ENCODE measurements around the gene EIF3K.

EIF3K gene

DNA sequence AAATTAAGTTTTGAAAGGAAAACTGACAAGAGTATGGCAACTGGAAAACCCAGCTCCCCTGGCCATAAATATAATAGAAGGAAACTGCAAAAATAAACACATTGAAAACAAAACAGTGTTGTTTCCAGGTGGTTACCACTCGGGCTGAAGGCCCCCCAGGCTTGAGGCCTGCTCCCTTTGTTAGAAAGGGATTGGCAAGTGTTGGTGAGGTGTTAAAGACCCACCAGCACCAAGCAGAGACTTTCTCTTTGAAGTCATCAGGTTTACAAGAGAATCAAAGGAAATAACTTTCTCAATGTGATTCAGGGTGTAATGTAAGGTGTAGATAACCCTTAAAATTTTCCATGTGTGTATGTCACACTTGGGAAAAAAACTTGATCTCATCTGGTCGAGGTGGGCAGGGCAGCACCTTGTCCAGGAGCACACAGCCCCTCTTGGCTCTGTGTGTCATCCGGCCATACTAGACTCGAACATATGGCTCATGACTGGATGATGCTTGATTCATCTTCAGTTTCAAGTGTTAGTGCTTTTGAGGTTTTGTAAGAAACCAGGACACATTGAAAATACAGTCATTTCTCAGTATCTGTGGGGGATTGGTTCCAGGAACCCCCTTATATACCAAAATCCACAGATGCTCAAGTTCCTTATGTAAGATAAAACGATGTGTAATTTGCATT is 36.3 kb downstream of the EIF3K start:
- TF ChIP-seq GATA3 (IDR thresholded peaks at IDR 0.05; ENCODE audit: low read depth, low read length): no peak
- no peak for TF ChIP-seq GATA2 (IDR thresholded peaks at IDR 0.05; ENCODE audit: low read depth, low read length)

DNA sequence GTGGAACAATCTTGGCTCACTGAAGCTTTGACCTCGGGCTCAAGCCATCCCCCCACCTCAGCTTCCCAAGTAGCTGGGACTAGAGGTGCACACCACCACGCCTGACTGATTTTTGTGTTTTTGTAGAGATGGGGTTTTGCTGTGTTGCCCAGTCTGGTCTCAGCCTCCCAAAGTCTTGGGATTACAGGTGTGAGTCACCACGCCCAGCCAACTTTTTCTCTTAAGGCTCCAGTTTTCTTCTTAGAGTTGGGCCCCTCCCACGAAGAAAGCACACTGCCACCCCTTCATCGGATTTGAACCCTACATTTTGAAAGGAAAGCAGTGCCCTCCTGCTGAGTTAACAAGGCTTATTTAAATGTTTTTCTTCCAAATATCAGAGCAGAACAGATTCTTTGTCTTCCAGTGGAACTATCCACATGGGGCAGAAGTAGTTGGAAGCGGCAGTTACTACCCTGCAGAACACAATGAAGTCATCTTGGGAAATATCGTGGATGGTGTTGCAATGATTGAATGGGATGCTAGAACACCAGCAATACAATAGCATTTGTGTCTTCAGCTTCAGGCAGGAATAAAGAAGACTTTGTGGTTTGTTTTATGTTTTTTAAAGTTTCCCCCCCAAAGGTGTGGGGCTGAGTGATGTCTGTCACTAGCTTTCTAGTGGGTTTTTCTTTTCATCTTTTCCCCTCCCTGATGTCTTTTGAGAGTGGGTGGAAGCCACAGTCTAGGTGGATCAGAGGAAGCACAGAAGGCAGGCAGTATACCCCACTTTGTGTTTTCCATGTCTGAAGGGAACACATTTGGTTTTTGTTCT is 37.4 kb downstream of the EIF3K start:
- TF ChIP-seq GATA3 (IDR thresholded peaks at IDR 0.05; ENCODE audit: low read depth, low read length) (no peak), GATA2 (IDR thresholded peaks at IDR 0.05; ENCODE audit: low read depth, low read length) (no peak)

GRCh38 chr19:38657633-38658222 is 38.7 kb downstream of the EIF3K start:
- TF ChIP-seq GATA3 (IDR thresholded peaks at IDR 0.05; ENCODE audit: low read depth, low read length): no peak
- no peak for TF ChIP-seq GATA2 (IDR thresholded peaks at IDR 0.05; ENCODE audit: low read depth, low read length)

- TF ChIP-seq GATA3 (IDR thresholded peaks at IDR 0.05; ENCODE audit: low read depth, low read length) (no peak), GATA2 (IDR thresholded peaks at IDR 0.05; ENCODE audit: low read depth, low read length) (no peak)
Measured at GRCh38 chr19:38658462-38659306, 39.7 kb downstream of the EIF3K start.

DNA sequence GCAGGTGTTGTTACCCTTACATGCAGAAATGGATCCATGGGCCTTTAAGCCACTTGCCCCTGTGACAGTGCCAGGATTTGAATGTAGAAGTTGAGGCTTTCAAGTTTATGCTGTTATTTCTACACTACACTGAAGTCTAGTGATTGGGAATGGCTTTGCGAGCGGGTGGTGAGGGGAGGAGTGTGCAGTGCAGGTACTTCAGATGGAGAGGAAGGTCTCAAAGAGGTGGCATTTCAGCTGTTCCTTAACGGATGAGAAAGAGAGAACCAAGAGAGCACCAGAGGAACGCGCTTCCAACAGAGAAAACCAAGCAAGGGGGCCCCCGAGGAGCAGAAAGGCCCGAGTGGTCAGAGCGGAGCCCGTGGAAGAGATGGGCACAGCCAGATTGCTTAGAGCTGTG is 41.7 kb downstream of the EIF3K start:
- no peak for TF ChIP-seq GATA3 (IDR thresholded peaks at IDR 0.05; ENCODE audit: low read depth, low read length)
- no peak for TF ChIP-seq GATA2 (IDR thresholded peaks at IDR 0.05; ENCODE audit: low read depth, low read length)

DNA sequence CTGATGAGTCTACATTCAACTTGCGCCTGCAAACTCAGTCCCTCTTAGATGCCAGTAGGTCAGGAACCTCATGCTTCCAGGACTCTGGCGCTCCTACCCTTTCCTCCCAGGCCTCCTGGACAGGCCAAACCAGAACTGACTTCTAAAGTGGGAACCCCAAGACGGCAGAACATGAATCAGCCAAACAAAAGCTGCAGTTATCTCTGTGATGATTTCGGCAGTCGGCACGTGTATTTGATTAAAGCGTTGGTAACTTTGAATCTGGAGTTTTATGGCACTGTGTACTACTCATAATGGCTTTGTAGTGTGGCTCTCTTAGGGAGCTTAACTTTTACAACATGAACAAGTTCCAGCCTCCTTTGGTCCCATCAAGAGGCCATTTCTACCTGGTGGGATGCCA is 42.1 kb downstream of the EIF3K start:
- TF ChIP-seq GATA2 (IDR thresholded peaks at IDR 0.05; ENCODE audit: low read depth, low read length) (no peak), GATA3 (IDR thresholded peaks at IDR 0.05; ENCODE audit: low read depth, low read length) (no peak)

DNA sequence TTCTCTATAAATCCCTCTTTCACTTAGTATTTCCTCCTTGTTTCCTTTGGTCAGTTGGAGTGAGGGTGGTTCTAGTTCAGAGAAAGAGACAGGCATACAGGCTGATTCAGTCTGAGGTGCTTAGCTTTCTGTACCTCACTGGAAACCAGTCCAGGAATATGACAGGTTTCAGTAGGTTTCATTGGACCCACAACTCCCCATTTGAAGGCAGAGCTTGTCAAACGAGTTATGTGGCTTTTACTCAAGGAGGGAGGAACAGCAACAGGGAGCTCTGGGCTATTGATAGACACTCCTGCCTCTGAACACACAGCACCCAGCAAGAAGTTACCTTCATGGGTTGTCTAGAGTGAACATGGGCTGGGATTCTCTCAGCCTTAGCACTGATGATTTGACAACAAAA is 43.0 kb downstream of the EIF3K start:
- TF ChIP-seq GATA2 (IDR thresholded peaks at IDR 0.05; ENCODE audit: low read depth, low read length) (no peak), GATA3 (IDR thresholded peaks at IDR 0.05; ENCODE audit: low read depth, low read length) (no peak)

DNA sequence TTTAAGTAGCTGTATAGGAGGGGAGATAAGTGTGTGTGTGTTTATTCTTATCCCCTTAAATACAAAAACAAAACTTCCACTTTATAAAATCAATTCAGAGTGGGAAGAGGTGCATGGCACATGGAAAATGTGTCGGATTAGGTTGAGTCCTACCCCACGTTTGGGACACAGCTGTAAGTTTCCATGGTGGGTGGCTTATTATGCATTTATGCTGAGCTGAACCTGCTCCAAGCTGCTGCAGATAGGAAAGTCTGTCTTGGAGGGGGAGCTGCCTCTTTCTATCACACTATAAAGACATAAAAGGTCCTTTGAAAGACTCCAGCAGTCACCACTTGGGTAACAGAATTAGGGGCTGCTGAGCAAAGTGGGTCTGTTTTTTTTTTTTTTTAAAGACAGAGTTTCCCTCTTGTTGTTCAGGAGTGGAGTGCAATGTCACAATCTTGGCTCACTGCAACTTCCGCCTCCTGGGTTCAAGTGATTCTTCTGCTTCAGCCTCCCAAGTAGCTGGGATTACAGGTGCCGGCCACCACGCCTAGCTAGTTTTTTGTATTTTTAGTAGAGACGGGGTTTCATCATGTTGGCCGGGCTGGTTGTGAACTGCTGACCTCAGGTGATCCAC is 43.7 kb downstream of the EIF3K start:
- TF ChIP-seq GATA3 (IDR thresholded peaks at IDR 0.05; ENCODE audit: low read depth, low read length) (no peak), GATA2 (IDR thresholded peaks at IDR 0.05; ENCODE audit: low read depth, low read length) (no peak)

DNA sequence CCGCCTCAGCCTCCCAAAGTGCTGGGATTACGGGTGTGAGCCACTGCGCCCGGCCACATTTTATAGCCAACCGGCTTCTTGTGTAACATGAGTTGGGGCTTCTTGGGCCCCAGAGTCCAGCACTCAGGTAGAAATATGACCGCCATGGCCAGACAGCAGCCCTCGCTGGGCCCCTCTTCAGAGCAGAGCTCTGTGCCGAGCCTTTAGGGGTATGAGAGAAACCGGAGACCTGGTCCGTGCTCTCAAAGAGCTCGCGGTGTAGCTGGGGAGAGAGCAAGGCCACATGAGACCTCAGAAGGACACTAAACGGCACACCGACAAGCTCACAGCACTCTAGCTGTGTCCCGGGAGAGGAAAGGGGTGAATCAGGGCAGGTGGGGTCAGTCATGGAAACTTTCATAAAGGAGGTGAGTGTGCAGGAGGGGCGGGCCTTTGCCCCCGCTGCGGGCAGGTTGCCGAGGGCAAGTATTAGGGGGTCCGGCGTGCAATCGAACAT is 44.2 kb downstream of the EIF3K start:
- TF ChIP-seq GATA2 (IDR thresholded peaks at IDR 0.05; ENCODE audit: low read depth, low read length) (no peak), GATA3 (IDR thresholded peaks at IDR 0.05; ENCODE audit: low read depth, low read length) (no peak)

DNA sequence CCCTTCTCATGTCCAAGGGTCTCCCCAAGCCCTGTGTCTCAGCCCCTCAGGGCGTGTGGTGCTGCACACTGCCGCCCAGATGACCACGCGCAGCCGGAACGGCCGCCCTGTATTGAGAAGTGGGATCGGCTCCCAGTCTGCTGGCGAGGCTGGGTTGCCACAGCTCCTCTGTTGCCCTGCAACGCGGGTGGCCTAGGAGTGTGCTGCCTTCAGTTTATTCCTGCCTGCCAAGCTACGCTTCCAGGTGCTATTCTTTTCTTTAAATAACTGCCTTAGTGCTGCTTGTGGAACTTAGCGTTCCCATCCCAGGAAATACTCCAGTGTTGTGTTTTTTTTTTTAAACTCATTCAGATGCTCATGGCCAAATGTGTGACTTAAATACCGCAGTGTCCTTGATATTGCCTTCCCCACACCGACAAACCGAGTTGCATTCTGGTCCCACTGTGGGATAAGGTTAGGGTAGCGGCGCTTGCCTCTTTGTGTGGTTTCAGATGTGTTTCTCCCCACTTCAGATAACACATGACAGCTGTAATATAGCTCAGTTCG is 45.0 kb downstream of the EIF3K start:
- TF ChIP-seq GATA2 (IDR thresholded peaks at IDR 0.05; ENCODE audit: low read depth, low read length) (no peak), GATA3 (IDR thresholded peaks at IDR 0.05; ENCODE audit: low read depth, low read length) (no peak)

DNA sequence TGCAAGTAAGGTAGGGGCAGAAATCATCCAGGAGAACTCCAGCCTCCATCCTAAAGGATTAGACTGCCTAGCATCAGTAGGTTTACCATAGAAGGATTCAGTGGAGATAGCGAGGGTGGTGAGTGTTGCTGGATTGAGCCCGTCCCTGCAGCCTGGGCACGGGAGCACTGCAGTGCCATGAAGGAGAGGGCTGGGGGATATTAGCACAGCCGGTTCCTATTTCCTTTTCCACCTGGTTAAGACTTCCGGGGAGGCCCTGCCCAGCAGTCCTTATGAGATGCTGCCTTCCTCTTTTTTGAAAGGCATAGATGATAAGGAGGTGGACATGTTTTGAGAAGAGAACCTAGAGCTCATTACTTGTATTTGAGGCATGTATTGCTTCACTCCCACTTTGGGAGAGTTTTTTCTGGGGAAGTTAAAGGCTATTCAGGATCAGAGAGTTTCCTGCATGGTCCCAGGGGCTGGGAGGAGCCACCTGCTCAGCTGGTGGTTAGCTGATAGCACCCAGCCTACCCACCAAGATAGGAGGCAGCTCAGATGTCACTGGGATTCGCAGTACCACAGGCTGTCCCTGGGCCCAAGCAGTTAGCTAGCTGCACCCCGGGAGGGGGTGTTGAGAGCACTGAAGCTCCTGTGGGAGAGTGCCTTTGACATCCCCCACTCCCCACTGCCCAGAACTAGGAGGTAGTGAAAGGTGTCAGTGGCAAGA is 45.7 kb downstream of the EIF3K start:
- TF ChIP-seq GATA3 (IDR thresholded peaks at IDR 0.05; ENCODE audit: low read depth, low read length): no peak

DNA sequence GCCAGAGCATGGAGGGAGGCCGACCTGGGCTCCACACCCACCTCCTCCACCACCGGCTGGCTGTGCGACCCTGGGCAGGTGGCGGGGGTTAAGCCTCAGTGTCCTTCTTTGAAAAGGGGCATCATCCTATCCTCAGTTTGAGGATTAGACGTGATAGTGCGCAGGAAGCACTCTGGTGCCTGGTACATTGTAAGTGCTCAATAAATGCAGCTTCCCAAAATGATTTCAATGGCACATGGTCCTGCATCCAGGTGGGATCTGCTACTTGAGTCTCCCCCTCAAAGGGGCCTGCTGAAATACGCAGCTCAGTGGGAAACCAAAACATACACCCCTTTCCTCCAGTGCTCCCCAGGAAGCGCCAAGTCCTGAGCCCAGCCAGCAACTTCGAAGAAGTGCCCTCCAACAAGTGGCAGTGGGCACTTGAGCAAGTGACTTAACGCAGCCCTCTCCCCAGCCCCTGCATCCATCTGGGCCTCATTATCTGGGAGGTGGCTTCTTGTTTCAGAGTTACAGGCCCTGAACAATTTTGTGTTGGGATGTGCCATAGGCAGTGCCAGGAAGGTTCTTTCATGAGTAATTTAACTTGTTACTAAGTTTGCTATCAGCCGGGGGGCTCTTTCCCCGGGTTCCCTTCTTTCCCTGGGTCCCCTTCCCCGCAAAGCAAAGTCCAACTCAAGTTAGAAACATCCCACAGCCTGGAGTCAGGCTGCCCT is 46.4 kb downstream of the EIF3K start:
- TF ChIP-seq GATA3 (IDR thresholded peaks at IDR 0.05; ENCODE audit: low read depth, low read length) (no peak), GATA2 (IDR thresholded peaks at IDR 0.05; ENCODE audit: low read depth, low read length) (no peak)
